K562 (cell line): ENCODE measurements around the gene KLHL29. TPM values are rescaled to one million over a fixed set of nuclear protein-coding genes. Genes with fewer than 3 reads are reported as not detected.

Source experiments
- ATAC-seq: fragments of 200-7000 bp; cut with Tn5 transposase; 3 replicates; pipeline ENCODE4 v1.9.1; 2020; ENCODE audit warnings: moderate library complexity
- BruUV-seq: library from RNA; stranded (reverse); fragments of 400-500 nt; replicated peaks from 2 replicates; lab custom pipeline; 2021; lab: Mats Ljungman, UMichigan
- CTCF ChIA-PET: fragments of 300-600 bp; formaldehyde crosslinking; extraction: SDS; loops from one replicate; lab custom pipeline; 2021; ENCODE audit warnings: low intra/inter-chr PET ratio; lab: Yijun Ruan, JAX
- POLR2A ChIA-PET: fragments of 300-600, 350-650 bp; sonication (Branson Sonifier 250); formaldehyde crosslinking; extraction: SDS; loops from one replicate; lab custom pipeline; 2021; ENCODE audit warnings: antibody characterized with exemption, inconsistent platforms; lab: Yijun Ruan, JAX
- DNase-seq, 4 experiments: peaks; one replicate each; pipeline versions ENCODE4 v3.0.0 to v3.0.0-alpha.2; 2011 to 2018; ENCODE audit warnings: low spot score in 3 of 4, mixed read lengths in 3 of 4; ENCODE audit errors: extremely low read depth in 1 of 4
- FAIRE-seq: peaks from 2 replicates; lab custom pipeline; 2011; peaks lifted over from hg19 to GRCh38; lab: Jason Lieb, UNC
- H2AFZ ChIP-seq: 2 replicates; pipeline ENCODE4 v1.6.0; 2011; ENCODE audit warnings: low read depth, low read length, control low read depth, inconsistent platforms
- H3K27ac ChIP-seq: fragments of 200-600 bp; 3 replicates; pipeline ENCODE4 v1.8.0; 2011; ENCODE audit warnings: low read depth, mild to moderate bottlenecking, control low read depth, inconsistent platforms, low read length, moderate library complexity, mixed read lengths; ENCODE audit errors: extremely low read depth
- H3K27me3 ChIP-seq, 2 experiments: fragments of 300-600 bp in 1 of 2; 2 replicates in 1 of 2; 3 replicates in 1 of 2; pipeline versions ENCODE4 v1.6.0 to v1.8.0; 2011; ENCODE audit warnings: inconsistent platforms in 2 of 2, low read length in 2 of 2, mild to moderate bottlenecking in 1 of 2, mixed read lengths in 1 of 2, moderate library complexity in 1 of 2; ENCODE audit not compliant: control insufficient read depth in 2 of 2, insufficient read depth in 2 of 2
- H3K36me3 ChIP-seq: fragments of 300-600 bp; 3 replicates; pipeline ENCODE4 v1.8.0; 2011; ENCODE audit warnings: mild to moderate bottlenecking, low read length, inconsistent platforms; ENCODE audit not compliant: control insufficient read depth, insufficient read depth
- H3K4me1 ChIP-seq, 2 experiments: fragments of 200-600 bp in 1 of 2; replicated peaks in 1 of 2; 2 replicates in 1 of 2; 3 replicates in 1 of 2; pipeline versions ENCODE4 v1.5.1 to v1.8.0; 2011; ENCODE audit warnings: inconsistent platforms in 2 of 2, low read length in 2 of 2, mild to moderate bottlenecking in 1 of 2, mixed read lengths in 1 of 2, moderate library complexity in 1 of 2; ENCODE audit not compliant: control insufficient read depth in 2 of 2, insufficient read depth in 2 of 2
- H3K4me2 ChIP-seq: 2 replicates; pipeline ENCODE4 v1.6.1; 2011; ENCODE audit warnings: low read length, control low read depth, inconsistent platforms, mixed read lengths; ENCODE audit not compliant: insufficient read depth
- H3K4me3 ChIP-seq: fragments of 200-600 bp; sonication (generic), shearing (Covaris generic); 2 replicates; pipeline ENCODE4 v1.5.1; 2016; ENCODE audit warnings: control low read depth, inconsistent platforms
- H3K79me2 ChIP-seq: fragments of 200-600 bp; 3 replicates; pipeline ENCODE4 v1.8.0; 2011; ENCODE audit warnings: low read length, inconsistent platforms; ENCODE audit not compliant: control insufficient read depth, insufficient read depth
- H3K9ac ChIP-seq, 2 experiments: 2 replicates each; pipeline versions ENCODE4 v1.6.0 to v1.6.1; 2011; ENCODE audit warnings: low read depth in 2 of 2, low read length in 2 of 2, control low read depth in 1 of 2, inconsistent platforms in 1 of 2, mild to moderate bottlenecking in 1 of 2, mixed read lengths in 1 of 2; ENCODE audit not compliant: insufficient read depth in 1 of 2
- H3K9me1 ChIP-seq: one replicate; pipeline ENCODE4 v1.6.0; 2011; ENCODE audit warnings: inconsistent platforms, mild to moderate bottlenecking, low read length, moderate library complexity; ENCODE audit not compliant: control insufficient read depth, insufficient read depth
- H3K9me3 ChIP-seq: replicated peaks from 2 replicates; pipeline ENCODE4 v1.5.1; 2011; ENCODE audit warnings: low read depth, low read length, inconsistent platforms; ENCODE audit not compliant: control insufficient read depth, insufficient read depth
- H4K20me1 ChIP-seq: replicated peaks from 2 replicates; pipeline ENCODE4 v1.6.1; 2011; ENCODE audit warnings: low read length, inconsistent platforms, mixed read lengths; ENCODE audit not compliant: control insufficient read depth, insufficient read depth
- FOXK2 ChIP-seq, 2 experiments: fragments of 450-650 bp; IDR thresholded peaks in 1 of 2; conservative IDR thresholded peaks in 1 of 2; 2 replicates each; pipeline ENCODE4 v1.6.1; 2016; ENCODE audit warnings: low read depth in 2 of 2, mild to moderate bottlenecking in 1 of 2
- HDAC6 ChIP-seq: IDR thresholded peaks from 2 replicates; pipeline ENCODE4 v1.6.1; 2012; ENCODE audit warnings: low read depth, mild to moderate bottlenecking, control low read depth, inconsistent platforms, low read length, moderate library complexity
- MAFF ChIP-seq: IDR thresholded peaks from 2 replicates; pipeline ENCODE4 v1.6.1; 2012; ENCODE audit warnings: low read length, improper control_type of control experiment
- SIX5 ChIP-seq, 2 experiments: IDR thresholded peaks; 2 replicates each; pipeline ENCODE4 v1.6.1; 2011; ENCODE audit warnings: low read length in 2 of 2, borderline replicate concordance in 1 of 2, low read depth in 1 of 2, mild to moderate bottlenecking in 1 of 2, moderate library complexity in 1 of 2; ENCODE audit not compliant: insufficient read depth in 1 of 2
- TSC22D4 ChIP-seq: fragments of 450-650 bp; IDR thresholded peaks from 2 replicates; pipeline ENCODE4 v1.6.1; 2016; ENCODE audit warnings: missing genetic modification characterization, missing biosample characterization, control low read depth
- YBX1 ChIP-seq: fragments of 450-650 bp; IDR thresholded peaks from 2 replicates; pipeline ENCODE4 v1.7.1; 2016; ENCODE audit warnings: mild to moderate bottlenecking
- ZNF184 ChIP-seq: sonication (generic); formaldehyde crosslinking; IDR thresholded peaks from 2 replicates; pipeline ENCODE4 v1.5.0; 2020; ENCODE audit warnings: missing genetic modification reagents
- ZNF239 ChIP-seq: fragments of 250-450 bp; sonication (Bioruptor Pico); IDR thresholded peaks from 2 replicates; pipeline ENCODE4 v1.4.0; 2020; ENCODE audit warnings: mild to moderate bottlenecking
- ZNF311 ChIP-seq: fragments of 250-450 bp; sonication (Bioruptor Pico); IDR thresholded peaks from 2 replicates; pipeline ENCODE4 v1.4.0; 2020; ENCODE audit warnings: mild to moderate bottlenecking, moderate library complexity
- ZNF41 ChIP-seq: fragments of 250-450 bp; sonication (Bioruptor Pico); conservative IDR thresholded peaks from 2 replicates; pipeline ENCODE4 v1.4.0; 2020; ENCODE audit warnings: mild to moderate bottlenecking
- WGBS: fragments of 100-300 bp; shearing (Covaris generic); methylation state at CpG from one replicate; pipeline ENCODE4 v1.1.6; 2016; ENCODE audit warnings: low coverage, mixed read lengths; ENCODE audit not compliant: insufficient coverage; ENCODE audit errors: missing lambda C conversion rate; 5-methylcytosine and 5-hydroxymethylcytosine counted together
- in situ Hi-C: fragments of 300-500 bp; cut with MboI; formaldehyde crosslinking; loops from 4 replicates; pipeline ENCODE4 v1.15.0; 2018; ENCODE audit warnings: inconsistent platforms, mixed read lengths
- intact Hi-C: fragments of 100-400 bp; cut with micrococcal nuclease; formaldehyde crosslinking; loops from 2 replicates; pipeline ENCODE4 v1.14.2; 2022
- polyA plus RNA-seq, 8 experiments: library from polyadenylated mRNA; depleted of rRNA in 4 of 8; stranded (reverse) in 5 of 8; unstranded in 3 of 8; fragments of >200 nt; fragmentation: Nextera tagmentation in 2 of 8; fragmentation: Illumina TruSeq in 1 of 8; extraction: Ambion mirVana in 2 of 8; extraction: Trizol in 1 of 8; gene quantifications; 2 replicates each; pipeline versions ENCODE4 v1.2.1 to v1.2.3, GENCODE V29; 2011 to 2014; ENCODE audit warnings: inconsistent platforms in 1 of 8, missing spikeins in 1 of 8
- total RNA-seq, 7 experiments: library from RNA; depleted of rRNA in 6 of 7; stranded (reverse); fragments of >200 nt in 6 of 7; fragmentation: Illumina TruSeq in 2 of 7; extraction: Trizol in 2 of 7; gene quantifications; 2 replicates each; pipeline versions ENCODE4 v1.2.1 to v1.2.3, GENCODE V29; 2011 to 2021; ENCODE audit warnings: low replicate concordance in 1 of 7
- TF ChIP-seq, protein P1 (sequence below): sonication (generic); formaldehyde crosslinking; IDR thresholded peaks from 2 replicates; pipeline ENCODE4 v1.5.0; 2020; ENCODE audit warnings: missing genetic modification reagents
- TF ChIP-seq, protein P2 (sequence below): fragments of 450-650 bp; IDR thresholded peaks from 2 replicates; pipeline ENCODE4 v1.7.0; 2016; ENCODE audit warnings: borderline replicate concordance
- TF ChIP-seq, protein P3 (sequence below): sonication (generic); formaldehyde crosslinking; IDR thresholded peaks from 2 replicates; pipeline ENCODE4 v1.8.1; 2023; ENCODE audit warnings: mild to moderate bottlenecking, missing genetic modification reagents
- TF ChIP-seq, protein P4 (sequence below): fragments of 200-800 bp; sonication (Bioruptor generic); IDR thresholded peaks from 2 replicates; pipeline ENCODE4 v1.6.1; 2017; ENCODE audit warnings: missing genetic modification characterization, missing compliant biosample characterization
- TF ChIP-seq, protein P5 (sequence below): fragments of 450-650 bp; IDR thresholded peaks from 2 replicates; pipeline ENCODE4 v1.6.1; 2016; ENCODE audit warnings: low read depth, mild to moderate bottlenecking, moderate library complexity

KLHL29 gene
- total and polyA plus RNA-seq, 9 of the 15 experiments (the other 6 are each of a cell fraction or from before 2014, with no cell fraction given) = 0.03 to 0.31 (median 0.08) TPM; not detected in 1

DNA sequence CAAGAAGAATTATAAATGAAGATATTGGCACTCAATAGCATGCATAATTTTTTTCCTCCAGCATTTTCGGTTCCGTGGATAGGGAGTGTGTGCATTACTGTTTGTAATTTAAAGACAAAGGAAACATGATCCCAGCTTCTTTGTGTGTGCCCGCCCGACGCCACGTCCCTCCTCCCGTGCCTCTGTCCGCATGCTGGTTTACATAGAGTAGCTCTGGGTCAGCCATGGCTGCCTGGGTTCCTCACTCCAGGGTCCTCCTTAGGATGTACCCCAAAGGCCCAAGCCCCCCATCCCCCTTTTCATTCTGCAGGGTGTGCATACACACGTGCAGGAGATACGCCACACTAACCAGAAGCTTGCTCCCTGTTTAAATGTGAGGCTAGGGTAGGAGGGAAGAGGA lies 214.7 kb downstream of the KLHL29 start:
- Histone ChIP-seq H4K20me1 (no peaks in the 10 kb centered on the region), H3K27ac (no peak overlapping the region), H2AFZ (no peak overlapping the region), H3K27me3 (peaks cover 30 to 84% of the 10 kb centered on the region in 2 experiments), H3K79me2 (no peaks in the 10 kb centered on the region), H3K4me2 (no peak overlapping the region), H3K9ac (no peak overlapping the region), H3K36me3 (no peaks in the 10 kb centered on the region), H3K4me1 (no peaks in the 10 kb centered on the region; a peak in 1 of 5 replicates), H3K4me3 (no peak overlapping the region), H3K9me1 (no peaks in the 10 kb centered on the region), H3K9me3 (no peaks in the 10 kb centered on the region)
- TF ChIP-seq, protein P1, sequence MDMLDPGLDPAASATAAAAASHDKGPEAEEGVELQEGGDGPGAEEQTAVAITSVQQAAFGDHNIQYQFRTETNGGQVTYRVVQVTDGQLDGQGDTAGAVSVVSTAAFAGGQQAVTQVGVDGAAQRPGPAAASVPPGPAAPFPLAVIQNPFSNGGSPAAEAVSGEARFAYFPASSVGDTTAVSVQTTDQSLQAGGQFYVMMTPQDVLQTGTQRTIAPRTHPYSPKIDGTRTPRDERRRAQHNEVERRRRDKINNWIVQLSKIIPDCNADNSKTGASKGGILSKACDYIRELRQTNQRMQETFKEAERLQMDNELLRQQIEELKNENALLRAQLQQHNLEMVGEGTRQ (CRISPR knock-in tag) = no peak
- TF ChIP-seq, protein P2, sequence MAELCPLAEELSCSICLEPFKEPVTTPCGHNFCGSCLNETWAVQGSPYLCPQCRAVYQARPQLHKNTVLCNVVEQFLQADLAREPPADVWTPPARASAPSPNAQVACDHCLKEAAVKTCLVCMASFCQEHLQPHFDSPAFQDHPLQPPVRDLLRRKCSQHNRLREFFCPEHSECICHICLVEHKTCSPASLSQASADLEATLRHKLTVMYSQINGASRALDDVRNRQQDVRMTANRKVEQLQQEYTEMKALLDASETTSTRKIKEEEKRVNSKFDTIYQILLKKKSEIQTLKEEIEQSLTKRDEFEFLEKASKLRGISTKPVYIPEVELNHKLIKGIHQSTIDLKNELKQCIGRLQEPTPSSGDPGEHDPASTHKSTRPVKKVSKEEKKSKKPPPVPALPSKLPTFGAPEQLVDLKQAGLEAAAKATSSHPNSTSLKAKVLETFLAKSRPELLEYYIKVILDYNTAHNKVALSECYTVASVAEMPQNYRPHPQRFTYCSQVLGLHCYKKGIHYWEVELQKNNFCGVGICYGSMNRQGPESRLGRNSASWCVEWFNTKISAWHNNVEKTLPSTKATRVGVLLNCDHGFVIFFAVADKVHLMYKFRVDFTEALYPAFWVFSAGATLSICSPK = no peak
- TF ChIP-seq ZNF311 (CRISPR knock-in tag) = no peak
- no peak for TF ChIP-seq HDAC6
- TF ChIP-seq MAFF = no peak
- no peak for TF ChIP-seq SIX5 (IDR thresholded peaks at IDR 0.05; ENCODE audit: borderline replicate concordance in 1 of 2, insufficient read depth in 1 of 2, low read depth in 1 of 2, low read length in 2 of 2)
- TF ChIP-seq, protein P3, sequence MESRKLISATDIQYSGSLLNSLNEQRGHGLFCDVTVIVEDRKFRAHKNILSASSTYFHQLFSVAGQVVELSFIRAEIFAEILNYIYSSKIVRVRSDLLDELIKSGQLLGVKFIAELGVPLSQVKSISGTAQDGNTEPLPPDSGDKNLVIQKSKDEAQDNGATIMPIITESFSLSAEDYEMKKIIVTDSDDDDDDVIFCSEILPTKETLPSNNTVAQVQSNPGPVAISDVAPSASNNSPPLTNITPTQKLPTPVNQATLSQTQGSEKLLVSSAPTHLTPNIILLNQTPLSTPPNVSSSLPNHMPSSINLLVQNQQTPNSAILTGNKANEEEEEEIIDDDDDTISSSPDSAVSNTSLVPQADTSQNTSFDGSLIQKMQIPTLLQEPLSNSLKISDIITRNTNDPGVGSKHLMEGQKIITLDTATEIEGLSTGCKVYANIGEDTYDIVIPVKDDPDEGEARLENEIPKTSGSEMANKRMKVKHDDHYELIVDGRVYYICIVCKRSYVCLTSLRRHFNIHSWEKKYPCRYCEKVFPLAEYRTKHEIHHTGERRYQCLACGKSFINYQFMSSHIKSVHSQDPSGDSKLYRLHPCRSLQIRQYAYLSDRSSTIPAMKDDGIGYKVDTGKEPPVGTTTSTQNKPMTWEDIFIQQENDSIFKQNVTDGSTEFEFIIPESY (CRISPR knock-in tag) = no peak
- TF ChIP-seq YBX1 = no peak
- no peak for TF ChIP-seq ZNF184
- no peak for TF ChIP-seq FOXK2 (conservative IDR thresholded peaks at IDR 0.05 in 1 of 2, IDR thresholded peaks at IDR 0.05 in 1 of 2; ENCODE audit: low read depth in 2 of 2)
- TF ChIP-seq, protein P4, sequence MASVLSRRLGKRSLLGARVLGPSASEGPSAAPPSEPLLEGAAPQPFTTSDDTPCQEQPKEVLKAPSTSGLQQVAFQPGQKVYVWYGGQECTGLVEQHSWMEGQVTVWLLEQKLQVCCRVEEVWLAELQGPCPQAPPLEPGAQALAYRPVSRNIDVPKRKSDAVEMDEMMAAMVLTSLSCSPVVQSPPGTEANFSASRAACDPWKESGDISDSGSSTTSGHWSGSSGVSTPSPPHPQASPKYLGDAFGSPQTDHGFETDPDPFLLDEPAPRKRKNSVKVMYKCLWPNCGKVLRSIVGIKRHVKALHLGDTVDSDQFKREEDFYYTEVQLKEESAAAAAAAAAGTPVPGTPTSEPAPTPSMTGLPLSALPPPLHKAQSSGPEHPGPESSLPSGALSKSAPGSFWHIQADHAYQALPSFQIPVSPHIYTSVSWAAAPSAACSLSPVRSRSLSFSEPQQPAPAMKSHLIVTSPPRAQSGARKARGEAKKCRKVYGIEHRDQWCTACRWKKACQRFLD (CRISPR knock-in tag) = no peak
- TF ChIP-seq, protein P5, sequence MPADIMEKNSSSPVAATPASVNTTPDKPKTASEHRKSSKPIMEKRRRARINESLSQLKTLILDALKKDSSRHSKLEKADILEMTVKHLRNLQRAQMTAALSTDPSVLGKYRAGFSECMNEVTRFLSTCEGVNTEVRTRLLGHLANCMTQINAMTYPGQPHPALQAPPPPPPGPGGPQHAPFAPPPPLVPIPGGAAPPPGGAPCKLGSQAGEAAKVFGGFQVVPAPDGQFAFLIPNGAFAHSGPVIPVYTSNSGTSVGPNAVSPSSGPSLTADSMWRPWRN = no peak
- no peak for TF ChIP-seq ZNF41 (CRISPR knock-in tag)
- TF ChIP-seq ZNF239 (CRISPR knock-in tag) = no peak
- no peak for TF ChIP-seq TSC22D4
- ATAC-seq (no peak), DNase-seq (no peak), FAIRE-seq (no peak)
- BruUV-seq = no TSS peak
- intact Hi-C loops (no loop called here), in situ Hi-C loops (no loop called here)
- POLR2A ChIA-PET = interaction anchor here (0.7 kb wide), 1 partner anchor 20 kb away, joined by 3 read pairs; no protein-coding TSS in a partner anchor
- WGBS = under 1% methylated on average over 10 of the region's 10 CpGs
- CTCF ChIA-PET = no interaction called here
